Germinal center (tissue), 1 donor: ENCODE measurements around the gene KCNQ2.
A peak's percentile ranks its signal among the peaks of the same experiment; 100 is the strongest.
"Not testable (repeated sequence)": the region's sequence is repeated elsewhere in the genome, so short reads cannot be mapped to it uniquely, and the experiment has no call there.

Experiments used
- DNase-seq: peaks from one replicate; pipeline ENCODE4 v3.0.0; 2012; ENCODE audit warnings: mixed read lengths, low spot score

Gene KCNQ2

GRCh38 chr20:63471981-63472831, at the start of gene KCNQ2:
KCNQ2 (minus strand) TSS chr20:63472655; CDS start chr20:63472463, 192 bp downstream.
- DNase-seq, result no peak

DNA sequence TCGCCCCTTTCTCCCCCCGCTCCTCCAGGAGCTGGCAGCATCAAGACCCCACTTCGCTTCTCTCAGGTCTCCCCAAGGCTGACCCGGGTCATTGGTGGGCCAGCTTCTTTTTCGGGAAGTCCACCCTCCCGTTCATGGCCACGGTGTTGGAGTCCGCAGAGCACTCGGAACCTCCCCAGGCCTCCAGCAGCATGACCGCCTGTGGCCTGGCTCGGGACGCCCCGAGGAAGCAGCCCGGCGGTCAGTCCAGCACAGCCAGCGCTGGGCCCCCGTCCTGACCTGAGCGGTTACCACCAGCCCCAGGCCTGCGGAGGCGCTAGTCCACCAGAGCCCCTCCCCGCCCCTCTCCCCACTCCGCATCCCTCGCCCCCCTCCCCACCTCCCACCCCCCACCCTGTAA, 49.1 kb upstream of the KCNQ2 start:
- no peak for DNase-seq

DNA sequence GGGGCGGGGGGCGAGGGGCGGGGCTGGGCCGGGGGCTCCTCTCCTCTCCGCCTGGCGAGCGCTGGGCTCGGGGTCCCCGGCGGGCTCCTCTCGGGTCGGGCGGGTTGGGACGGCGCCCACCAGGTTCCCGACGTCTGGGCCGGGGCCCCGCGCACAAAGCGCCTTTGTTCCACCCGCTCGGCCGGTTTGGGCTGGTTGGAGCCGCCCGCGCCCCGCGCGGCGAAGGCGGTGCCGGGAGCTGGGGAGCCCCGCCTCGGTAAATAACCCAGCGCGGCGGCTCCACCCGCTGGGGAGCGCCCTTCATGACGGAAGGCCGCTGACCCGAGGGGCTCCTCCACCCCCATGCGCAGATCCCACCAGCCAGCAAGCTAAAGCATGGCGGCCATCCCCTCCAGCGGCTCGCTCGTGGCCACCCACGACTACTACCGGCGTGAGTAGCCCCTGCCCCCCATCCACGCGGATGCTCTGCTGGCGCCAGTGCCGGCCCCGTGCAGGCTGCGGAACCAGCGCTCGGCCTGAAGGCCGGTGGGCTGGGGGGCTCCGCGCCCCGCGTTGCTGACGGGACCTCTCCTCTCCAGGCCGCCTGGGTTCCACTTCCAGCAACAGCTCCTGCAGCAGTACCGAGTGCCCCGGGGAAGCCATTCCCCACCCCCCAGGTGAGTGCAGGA, 48.6 kb upstream of the KCNQ2 start:
- DNase-seq, result peak; percentile 76

DNA sequence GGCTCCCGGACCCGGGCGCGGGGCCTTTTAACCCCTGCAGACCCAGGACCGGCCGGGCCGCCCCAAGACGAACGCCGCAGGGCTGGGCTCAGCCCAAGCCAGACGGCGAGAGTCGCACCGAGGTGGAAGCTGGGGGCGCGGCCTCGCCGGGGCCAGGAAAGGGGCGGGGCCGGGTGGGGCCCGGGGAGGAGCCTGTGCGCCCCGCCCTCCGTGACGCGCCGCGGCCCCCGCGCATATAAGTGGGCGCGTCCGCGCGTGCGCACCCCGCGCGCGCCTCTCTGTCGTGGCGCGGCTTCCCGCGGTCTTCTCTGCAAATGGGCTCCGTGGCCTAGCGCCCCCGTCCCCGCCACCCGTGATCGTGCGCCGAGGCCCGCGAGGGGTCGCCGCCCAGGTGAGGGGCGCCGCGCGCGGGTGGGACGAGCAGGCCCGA, 48.1 kb upstream of the KCNQ2 start, which contains the start of gene PPDPF:
TSS of gene PPDPF (plus strand) at position 262 of the 430 bp plus-strand sequence. CDS start 544 bp downstream, outside the sequence.
- DNase-seq, result peak; percentile 98

DNA sequence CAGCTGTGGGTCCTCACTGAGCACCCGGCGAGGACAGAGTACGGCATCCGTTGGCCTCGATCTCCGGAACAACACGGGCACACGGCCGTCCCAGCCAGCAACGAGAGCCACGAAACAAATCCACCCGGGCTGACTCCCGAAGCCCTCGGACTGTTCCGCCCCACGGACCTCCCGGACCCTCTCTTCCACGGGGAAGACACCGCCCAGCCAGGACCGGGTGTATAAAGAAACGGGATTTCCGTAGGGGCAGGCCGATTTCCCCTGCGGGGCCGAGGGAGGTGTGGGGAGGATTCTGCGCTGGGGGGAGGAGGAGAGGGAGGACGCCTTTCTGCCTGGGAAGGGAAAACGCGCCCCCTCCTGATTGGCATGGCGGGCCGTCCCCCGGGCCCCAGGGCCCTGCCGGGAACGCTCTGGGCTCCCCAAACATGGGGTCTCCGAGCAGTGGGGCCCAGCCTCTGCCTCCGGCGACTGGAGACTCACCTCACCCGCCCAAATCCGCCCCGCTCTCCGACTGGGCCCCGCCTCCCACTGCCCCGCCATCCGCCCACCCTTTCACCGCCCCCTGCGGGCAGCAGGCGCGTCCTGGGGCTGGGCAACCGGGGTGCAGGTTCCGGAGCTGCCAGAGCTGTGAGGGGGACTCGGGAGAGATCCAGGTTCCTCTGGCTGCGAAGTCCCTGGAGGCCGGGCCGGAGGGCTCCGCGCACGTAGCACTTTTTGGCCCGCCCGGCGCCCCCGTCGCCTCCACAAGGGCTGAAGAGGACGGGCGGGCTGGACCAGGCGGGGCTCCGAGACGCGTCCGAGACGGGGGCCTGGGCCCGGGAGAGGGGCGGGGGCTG, 47.4 kb upstream of the KCNQ2 start:
- peak; percentile 71 for DNase-seq

GRCh38 chr20:63518946-63519667, 46.7 kb upstream of the KCNQ2 start:
- DNase-seq, result no peak

DNA sequence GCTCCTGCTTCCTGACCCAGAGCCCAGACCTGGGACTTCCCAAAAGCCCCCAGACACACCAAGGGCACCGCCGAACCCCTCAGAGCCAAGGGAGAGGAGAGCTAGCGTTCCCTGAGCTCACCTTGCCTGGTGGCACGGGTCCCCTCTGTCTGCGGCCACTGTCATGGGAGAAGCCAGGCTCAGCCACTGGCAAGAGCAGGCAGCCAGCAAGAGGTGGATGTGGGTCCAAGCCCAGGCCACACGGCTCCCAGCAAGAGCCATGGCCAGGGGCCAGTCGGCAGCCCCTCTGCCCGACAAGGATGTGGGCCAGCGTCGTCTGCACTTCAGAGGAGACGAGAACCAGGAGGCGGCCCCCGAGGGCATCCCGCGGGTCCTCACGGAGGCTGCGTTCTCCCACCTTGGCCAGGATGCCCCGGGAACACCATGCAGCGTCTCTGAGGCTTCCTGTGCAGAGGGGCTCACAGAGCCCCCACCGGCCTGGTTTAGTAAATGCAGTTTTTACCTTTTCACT, 46.0 kb upstream of the KCNQ2 start:
- DNase-seq, result no peak

DNA sequence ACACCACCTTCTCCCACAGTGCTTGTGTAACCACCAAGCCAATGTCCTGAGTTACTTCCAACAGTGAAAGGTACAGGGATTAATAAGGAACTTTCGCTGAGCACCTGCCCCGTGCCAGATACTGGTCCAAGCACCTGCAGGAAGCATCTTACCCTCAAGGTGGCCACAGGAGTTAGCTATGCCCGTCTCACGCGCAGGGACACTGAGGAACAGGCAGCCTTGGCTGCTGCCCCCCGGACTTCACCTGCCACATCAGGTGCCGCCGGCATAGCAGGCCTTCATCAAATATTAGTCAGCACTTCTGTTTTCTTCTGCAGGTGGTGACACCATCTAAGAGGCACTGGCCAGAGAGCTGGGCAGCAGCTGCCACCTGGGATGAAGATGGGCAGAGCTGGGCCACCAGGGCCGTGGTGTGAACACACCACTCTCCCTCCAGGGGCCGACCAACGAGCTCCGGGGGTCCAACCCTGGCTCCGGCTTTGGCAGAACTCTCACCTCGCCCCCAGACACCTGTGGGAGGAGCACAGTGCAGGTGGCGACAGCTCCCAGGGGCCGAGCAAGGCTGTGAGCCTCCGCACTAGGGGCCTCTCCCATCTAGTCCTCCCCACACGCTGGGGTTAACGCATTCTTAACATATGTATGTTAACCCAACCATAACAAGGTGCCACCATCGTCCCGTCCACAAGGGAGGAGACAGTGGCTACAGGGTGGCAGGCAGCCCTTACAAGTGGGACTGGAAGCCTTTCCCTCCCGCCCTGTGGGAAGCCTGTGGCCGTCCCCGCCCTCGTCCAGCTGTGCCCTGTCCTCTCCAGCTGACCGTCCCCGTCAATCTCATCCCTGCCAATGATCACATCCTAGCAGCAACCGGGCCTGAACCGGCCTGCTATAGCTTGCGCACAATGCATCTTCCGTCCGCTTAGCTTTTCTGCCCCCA, 45.2 kb upstream of the KCNQ2 start:
- no peak for DNase-seq

- not testable (repeated sequence) for DNase-seq
Measured at GRCh38 chr20:63514520-63514919, 42.1 kb upstream of the KCNQ2 start.

- DNase-seq, result no peak
Measured at GRCh38 chr20:63513207-63513606, 40.8 kb upstream of the KCNQ2 start.

DNA sequence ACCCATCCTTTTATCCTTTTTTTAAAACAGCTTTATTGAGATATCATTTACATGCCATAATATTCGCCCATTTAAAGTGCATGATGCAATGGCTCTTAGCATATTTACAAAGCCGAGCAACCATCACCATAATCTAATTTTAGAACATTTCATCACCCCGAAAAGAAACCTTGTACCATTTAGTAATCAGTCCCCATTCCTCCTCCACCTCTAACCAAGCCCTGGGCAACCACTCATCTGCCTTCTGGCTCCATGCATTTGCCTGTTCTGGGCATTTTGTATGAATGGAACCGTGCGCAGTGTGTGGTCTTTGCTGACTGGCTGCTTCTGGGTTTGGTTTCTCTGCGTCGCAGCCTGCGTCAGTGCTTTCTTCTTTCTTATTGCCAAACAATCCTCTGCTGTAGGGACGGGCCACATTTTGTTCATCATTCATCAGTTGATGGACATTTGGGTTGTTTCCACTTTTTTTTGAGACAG, 36.7 kb upstream of the KCNQ2 start:
- DNase-seq, result no peak

- no peak for DNase-seq
Measured at GRCh38 chr20:63508072-63508768, 35.8 kb upstream of the KCNQ2 start.

- DNase-seq, result no peak
Measured at GRCh38 chr20:63507083-63507743, 34.8 kb upstream of the KCNQ2 start.

- DNase-seq, result no peak
Measured at GRCh38 chr20:63505723-63506122, 33.3 kb upstream of the KCNQ2 start.

- DNase-seq, result no peak
Measured at GRCh38 chr20:63505281-63505680, 32.8 kb upstream of the KCNQ2 start.

DNA sequence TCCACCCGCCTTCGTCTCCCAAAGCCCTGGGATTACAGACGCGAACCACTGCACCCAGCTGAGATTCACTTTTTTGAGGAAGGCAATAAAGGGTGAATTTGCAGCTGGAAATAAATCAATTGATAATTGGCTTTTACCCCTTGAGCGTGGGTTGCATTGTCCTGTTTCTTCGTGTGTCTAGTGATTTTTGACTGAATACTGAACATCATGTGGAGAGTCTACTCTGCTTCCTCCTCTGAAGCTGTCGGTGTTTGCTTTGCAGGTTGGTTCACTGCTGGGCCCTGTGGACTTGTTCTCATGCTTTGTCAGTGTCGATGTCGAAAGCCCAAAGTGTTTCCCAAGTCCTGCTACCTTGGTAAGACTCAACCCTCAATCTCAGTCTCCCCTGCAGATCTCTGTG, 32.2 kb upstream of the KCNQ2 start:
- DNase-seq, result no peak

DNA sequence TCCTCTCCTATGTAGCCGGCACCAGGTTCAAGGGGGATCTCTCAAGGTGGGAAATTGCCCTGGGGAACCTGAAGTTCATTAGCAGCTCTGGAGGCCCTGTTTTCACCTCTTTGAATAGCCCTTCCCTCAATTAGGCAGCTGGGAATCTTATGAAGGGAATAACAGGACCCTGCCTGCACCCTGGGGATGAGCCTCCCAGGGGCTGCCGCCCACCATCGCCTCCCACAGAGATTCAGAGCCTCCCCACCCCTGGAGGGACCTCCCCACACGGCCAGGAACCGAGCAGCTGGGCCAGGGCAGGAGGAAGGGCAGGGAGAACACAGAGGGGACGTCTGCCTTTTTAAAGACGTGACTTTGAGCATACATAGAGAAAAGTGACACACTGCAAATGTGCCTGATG, 31.1 kb upstream of the KCNQ2 start:
- no peak for DNase-seq

DNA sequence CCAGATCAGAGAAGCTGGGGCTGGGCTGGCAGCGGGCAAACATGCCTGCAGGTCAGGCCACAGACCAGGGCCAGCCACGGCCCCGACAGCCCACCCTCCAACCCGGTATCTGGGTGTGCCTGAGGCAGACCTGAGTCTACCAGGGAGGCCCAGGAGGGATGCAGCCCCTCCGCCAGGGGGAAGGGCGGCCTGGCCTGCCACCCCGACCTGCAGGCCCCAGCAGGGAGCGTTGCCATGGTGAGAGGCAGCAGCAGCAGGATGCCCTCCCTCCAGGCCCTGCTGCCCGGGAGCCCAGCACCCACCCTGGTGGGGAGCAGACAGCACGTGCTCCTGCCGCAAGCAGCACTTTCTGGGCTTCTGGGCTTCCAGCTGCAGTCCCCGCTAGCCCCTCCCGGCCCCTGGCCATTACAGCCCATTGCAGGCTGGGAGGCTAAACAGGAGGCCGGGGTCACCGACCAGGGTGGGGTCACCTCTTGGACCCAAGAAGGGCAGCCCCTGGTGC, 30.3 kb upstream of the KCNQ2 start:
- DNase-seq, result no peak
